AG04449 (cell line): ENCODE results near the gene GIPC2.

ENCODE experiments used
- CTCF ChIA-PET: fragments of 350-600 bp; formaldehyde crosslinking; extraction: SDS; loops from one replicate; lab custom pipeline; 2021; ENCODE audit warnings: antibody characterized with exemption; lab: Yijun Ruan, JAX
- POLR2A ChIA-PET: fragments of 400-600, 350-600 bp; formaldehyde crosslinking; extraction: SDS; loops from one replicate; lab custom pipeline; 2020; ENCODE audit warnings: antibody characterized with exemption, inconsistent platforms; lab: Yijun Ruan, JAX
- DNase-seq: peaks from one replicate; pipeline ENCODE4 v3.0.0-alpha.2; 2010; ENCODE audit warnings: low read depth, low spot score
- H3K4me3 ChIP-seq: 2 replicates; pipeline ENCODE4 v1.5.1; 2011; ENCODE audit warnings: low read depth, mild to moderate bottlenecking, control low read depth, low read length
- TF ChIP-seq, protein P1 (sequence below): IDR thresholded peaks from one replicate; pipeline ENCODE4 v1.5.1; 2011; ENCODE audit warnings: mild to moderate bottlenecking, moderate library complexity, low read length, control low read depth, inconsistent platforms; ENCODE audit not compliant: insufficient read depth; ENCODE audit errors: missing control alignments

GIPC2 gene

DNA sequence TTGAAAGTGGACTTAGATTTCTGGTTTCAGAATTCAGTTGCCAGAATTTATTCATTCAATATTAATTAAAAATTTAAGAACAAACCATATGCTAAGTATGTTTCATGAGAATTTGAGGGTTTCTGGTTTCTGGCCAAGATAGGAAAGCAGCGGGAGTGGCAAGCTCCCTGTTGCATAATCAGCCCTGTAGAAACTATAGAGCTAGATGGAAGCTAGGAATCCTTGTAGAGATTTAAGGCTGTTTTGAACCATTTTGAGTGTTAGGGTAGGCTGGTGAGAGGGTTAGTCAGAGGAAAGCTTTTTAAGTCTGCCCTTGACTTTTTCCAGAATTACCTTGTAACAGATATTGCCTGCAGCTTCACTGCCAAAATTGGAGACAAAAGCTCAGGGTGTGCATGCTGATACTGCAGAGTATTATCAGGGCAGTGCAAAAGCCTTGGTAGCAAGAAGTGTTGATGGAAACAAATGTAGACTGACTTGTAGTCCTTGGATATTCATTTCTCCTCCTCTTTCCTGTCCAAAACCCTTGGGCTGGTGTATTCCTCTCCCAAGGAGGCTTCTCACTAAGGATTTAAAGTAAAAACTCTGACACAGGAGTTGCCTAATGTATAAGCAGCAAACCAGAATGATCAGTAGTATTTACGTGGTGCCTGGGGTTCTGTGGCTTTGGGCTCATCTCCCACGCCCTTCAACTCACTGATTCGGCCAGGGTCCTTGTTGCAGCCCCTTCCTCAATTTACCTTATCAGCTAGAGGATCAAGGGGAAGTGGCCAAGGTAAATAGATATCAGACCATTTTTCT, 12.6 kb upstream of the GIPC2 start:
- POLR2A ChIA-PET = no interaction called here
- CTCF ChIA-PET = interaction anchor here (0.7 to 1.5 kb wide), 5 partner anchors 10 to 81 kb away, joined by 3 to 5 read pairs (median 3); no protein-coding TSS in a partner anchor
- TF ChIP-seq, protein P1, sequence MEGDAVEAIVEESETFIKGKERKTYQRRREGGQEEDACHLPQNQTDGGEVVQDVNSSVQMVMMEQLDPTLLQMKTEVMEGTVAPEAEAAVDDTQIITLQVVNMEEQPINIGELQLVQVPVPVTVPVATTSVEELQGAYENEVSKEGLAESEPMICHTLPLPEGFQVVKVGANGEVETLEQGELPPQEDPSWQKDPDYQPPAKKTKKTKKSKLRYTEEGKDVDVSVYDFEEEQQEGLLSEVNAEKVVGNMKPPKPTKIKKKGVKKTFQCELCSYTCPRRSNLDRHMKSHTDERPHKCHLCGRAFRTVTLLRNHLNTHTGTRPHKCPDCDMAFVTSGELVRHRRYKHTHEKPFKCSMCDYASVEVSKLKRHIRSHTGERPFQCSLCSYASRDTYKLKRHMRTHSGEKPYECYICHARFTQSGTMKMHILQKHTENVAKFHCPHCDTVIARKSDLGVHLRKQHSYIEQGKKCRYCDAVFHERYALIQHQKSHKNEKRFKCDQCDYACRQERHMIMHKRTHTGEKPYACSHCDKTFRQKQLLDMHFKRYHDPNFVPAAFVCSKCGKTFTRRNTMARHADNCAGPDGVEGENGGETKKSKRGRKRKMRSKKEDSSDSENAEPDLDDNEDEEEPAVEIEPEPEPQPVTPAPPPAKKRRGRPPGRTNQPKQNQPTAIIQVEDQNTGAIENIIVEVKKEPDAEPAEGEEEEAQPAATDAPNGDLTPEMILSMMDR = no peak
- DNase-seq = no peak
- H3K4me3 ChIP-seq = no peak overlapping the region

DNA sequence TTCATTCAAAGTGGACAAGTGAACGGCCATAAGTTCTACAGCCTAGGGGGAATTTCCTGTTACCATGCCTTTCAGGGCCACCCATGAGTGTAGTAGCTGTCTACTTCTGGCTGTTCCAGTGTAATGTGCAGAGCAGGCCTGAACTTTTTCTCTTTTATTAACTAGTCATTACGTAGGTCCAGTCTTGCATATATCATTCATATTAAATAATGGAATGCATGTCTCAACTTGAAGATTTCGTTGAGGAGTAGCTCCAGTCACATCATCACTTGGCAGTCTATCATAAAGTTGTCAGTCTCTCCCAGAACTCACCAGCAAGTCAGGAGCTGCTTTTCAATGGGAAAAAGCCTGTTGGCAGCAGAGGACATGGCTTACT, 12.0 kb upstream of the GIPC2 start:
- TF ChIP-seq, protein P1 = no peak
- CTCF ChIA-PET = interaction anchor here (0.7 to 1.4 kb wide), 2 partner anchors 9 to 16 kb away, joined by 4 to 5 read pairs; no protein-coding TSS in a partner anchor
- POLR2A ChIA-PET = no interaction called here
- no peak for DNase-seq
- no peak overlapping the region for H3K4me3 ChIP-seq

DNA sequence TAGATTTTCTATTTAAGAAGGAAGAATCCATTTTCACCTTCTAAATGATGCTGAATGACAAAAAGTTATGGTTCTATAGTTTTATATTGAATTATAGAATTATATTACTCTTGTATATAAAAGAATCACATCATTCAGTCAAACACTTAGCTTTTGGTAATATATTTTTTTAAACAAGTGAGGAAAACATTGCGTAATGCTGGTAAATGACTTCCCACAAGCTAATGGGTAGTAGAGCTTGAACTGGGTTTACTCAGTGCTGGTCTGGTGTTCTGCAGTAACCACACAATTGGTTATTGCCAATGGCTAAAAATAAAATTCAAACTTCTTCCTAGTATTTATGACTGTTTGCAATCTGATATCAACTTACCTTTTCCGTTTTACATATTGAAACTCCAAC, 10.6 kb upstream of the GIPC2 start:
- CTCF ChIA-PET = no interaction called here
- no peak for DNase-seq
- TF ChIP-seq, protein P1 = no peak
- POLR2A ChIA-PET = no interaction called here
- no peak overlapping the region for H3K4me3 ChIP-seq

DNA sequence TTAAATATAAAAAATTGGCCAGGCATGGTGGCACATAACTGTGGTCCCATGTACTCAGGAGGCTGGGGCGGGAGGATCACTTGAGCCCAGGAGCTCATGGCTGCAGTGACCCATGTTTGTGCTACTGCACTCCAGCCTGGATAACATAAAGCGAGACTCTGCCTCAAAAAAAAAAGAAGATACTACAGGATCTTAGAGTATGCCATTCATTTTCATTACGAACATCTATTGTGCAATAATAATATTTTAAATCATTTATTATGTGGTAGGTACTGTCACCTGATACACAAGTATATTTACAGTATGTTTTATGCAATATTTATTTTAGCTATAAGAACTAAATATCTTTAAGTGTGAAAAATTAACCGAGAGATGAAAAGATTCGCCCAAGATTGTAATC, 9.3 kb upstream of the GIPC2 start:
- TF ChIP-seq, protein P1 = no peak
- ChIA-PET POLR2A (no interaction called here), CTCF (no interaction called here)
- no peak for DNase-seq
- H3K4me3 ChIP-seq = no peak overlapping the region

DNA sequence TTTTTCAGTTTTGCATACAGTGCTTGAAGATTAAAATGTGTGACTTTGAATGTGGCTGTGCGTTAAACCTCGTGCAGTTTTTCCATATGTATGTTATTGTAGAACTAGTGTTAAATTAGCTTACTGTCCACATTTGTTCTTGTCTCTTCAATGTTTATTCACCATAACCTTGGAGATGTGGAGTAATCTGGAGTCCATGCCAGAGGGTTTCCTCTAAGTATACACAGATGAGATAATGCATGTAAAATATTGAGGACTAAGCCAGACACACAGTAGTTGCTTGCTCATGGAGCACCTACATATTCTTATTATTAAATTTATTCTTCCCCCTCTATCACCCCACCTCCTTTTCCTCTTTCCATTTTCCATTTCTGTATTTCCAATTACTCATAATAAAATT, 7.7 kb upstream of the GIPC2 start:
- TF ChIP-seq, protein P1 = no peak
- DNase-seq = no peak
- H3K4me3 ChIP-seq = no peak overlapping the region
- CTCF ChIA-PET = no interaction called here
- POLR2A ChIA-PET = no interaction called here

DNA sequence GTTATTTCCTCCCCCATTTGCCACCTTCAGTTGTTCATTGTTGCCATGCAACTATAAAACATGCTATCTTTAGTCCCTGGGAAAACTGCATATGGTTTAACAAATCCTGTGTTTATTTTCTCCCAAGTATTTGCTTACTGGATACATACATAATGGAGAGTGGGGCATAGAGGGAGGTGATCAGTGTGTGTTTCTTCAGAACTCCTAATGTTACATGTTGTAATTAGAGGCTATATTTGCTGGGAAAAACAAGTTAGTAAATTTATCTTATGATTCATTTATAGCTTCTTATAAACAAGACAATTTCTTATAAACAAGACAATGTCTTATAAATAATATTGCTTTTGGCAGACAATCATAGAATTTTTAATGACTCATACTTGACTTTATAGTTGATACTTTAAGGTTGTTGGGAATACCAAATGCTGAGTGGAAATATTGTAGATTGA, 7.3 kb upstream of the GIPC2 start:
- POLR2A ChIA-PET = no interaction called here
- CTCF ChIA-PET = interaction anchor here (0.6 kb wide), 1 partner anchor 19 kb away, joined by 4 read pairs; no protein-coding TSS in a partner anchor
- DNase-seq = no peak
- TF ChIP-seq, protein P1 = no peak
- H3K4me3 ChIP-seq = no peak overlapping the region
